Activated T-cell treated with anti-CD3 and anti-CD28 coated beads for 1 hour (primary cell): Measurements from ENCODE around the gene CAMKK1.
A peak's percentile ranks its signal among the peaks of the same experiment; 100 is the strongest.

ENCODE experiments used
- DNase-seq: peaks from one replicate; pipeline ENCODE4 v3.0.0-alpha.2; 2020; ENCODE audit warnings: low read depth

Gene CAMKK1

DNA sequence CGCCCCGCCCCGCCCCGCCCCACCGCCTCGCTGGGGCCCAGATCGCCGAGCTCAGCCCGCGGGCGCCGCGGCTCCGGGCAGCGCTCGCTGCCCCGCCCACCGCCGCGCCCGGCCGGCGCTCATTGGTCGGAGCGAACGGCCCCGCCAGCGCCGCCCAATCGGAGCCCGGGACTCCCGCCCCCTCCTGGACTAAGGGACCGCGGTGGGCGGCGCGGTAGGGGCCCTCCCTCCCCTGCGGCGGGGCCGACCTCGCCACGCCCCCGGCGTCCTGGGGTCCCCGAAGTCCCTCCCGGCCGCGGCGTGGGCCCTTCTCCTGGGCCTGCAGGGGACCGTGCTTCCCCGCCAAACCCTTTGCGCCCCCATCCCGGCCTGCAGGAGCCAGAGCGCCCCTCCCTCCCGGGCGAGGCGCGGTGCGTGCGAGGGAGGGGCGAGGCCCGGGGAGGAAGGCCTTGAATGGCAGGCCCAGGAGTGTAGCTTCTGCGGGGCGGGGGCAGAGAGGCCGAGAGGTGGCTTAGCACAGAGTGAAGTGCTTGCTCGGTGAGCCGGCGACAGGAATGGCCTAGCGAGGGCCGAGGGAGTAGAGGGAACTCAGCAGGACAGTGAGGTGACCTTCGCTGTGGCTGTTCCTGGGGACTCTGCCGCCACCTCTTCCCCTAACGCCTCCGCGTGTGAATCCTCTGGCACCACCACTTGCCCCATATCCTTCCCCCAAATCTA lies at the start of gene CAMKK1:
TSS of gene CAMKK1 (minus strand) at position 51 of the 717 bp plus-strand sequence. CDS start 7,366 bp downstream, outside the sequence.
- peak; percentile 81 for DNase-seq

DNA sequence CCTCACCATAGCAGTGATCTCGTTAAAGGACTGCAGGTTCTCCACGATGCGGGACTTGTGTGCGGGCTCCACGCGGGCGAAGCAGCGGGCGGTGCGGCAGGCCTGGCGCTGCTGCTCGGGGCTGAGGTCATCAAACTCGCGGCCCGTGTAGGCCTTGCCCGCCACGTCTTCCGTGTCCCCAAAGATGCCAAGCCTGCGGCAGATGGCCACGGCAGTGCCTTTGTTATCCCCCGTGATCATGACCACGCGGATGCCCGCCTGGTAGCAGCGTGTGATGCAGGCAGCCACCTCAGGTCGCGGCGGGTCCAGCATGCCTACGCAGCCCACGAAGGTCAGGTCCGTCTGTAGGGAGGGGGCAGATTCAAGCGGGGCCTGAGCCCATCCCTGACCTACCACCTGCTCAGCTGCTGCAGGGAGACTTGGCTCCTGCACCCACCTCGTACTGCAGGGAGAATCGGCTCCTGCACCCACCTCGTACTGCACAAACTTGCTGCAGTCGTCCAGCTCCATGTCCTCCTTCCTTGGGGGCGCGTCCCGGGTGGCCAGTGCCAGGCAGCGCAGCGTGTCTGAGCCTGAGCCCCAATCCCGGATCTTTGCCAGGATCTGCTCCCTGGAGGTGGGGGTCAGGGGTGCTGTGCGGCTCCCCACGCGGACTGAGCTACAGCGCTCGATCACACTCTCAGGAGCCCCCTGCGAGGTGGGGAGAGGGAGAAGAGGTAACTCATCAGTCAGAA lies 48.3 kb upstream of the CAMKK1 start:
- no peak for DNase-seq

DNA sequence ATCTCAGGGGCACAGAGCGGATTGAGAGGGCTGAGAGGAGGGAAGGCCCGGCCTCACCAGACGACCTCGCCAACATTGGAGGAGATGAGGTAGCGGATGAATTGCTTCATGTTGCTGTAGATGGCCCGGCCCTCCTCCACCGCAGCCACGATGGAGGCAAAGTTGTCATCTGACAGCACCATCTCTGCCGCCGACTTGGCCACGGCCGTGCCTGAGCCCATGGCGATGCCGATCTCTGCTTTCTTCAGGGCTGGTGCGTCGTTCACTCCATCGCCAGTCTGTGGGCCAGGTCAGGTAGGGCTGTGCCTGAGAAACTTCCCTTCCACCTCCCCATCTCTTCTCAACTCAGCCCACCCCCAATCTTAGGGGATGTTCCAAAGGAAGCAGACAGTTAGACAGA lies 44.5 kb upstream of the CAMKK1 start:
- no peak for DNase-seq

DNA sequence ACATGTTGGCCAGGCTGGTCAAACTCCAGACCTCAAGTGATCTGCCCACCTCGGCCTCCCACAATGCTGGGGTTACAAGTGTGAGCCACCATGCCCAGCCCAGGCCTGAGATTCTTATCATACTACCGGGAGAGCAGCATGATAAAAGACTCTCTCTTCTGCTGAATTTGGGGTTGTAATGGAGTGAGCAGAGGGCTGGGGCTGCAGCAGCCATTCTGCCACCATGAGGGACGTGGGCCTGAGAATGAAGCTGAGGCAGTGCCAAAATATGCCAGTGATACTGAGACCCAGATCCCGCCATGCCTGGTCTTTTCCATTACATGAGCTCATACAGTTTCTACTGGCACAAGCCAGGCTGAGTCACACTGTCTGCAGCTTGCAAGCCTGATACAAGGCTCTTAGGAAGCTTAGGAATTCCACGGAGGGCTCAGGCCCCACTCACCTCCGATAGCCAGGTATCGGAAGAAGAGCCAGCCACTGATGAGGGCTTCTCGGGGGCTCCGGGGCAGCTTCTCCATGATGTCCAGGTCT lies 43.0 kb upstream of the CAMKK1 start:
- DNase-seq, result no peak

DNA sequence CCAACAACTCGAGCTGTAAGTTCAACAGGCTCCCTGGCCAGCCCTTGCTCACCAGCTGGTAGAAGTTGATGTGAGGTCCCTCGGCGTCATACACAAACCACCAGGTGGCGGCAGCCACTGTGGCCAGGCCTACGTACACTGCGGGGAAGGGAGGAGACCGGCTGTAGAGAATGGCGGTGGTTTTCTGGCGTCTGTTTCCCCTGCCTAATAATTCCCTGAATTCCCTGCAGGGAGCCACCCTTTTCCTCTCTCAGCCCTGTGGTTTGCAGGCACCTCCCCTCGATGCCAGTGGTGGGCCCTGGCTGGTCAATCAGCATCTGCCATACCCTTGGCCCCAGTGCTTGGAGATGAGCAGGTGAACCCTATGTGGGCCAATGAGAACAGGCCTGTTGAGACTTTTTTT lies 42.3 kb upstream of the CAMKK1 start:
- DNase-seq, result peak; percentile 21

DNA sequence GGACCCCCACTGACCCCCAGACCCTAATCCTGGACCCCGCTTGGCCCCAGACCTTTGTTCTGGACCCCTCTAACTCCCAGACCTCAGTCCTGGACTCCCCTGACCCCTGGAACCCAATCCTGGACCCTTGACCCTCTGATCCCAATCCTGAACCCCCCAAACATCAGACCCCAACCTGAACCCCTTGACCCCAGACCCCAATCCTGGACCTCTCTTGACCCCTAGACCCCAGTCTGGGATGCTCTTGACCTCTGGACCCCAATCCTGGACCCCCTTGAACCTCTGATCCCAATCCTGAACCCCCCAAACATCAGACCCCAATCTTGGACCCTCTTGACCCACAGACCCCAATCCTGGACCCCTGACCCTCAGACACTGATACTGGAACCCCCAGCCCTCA lies 36.9 kb upstream of the CAMKK1 start:
- no peak for DNase-seq

DNA sequence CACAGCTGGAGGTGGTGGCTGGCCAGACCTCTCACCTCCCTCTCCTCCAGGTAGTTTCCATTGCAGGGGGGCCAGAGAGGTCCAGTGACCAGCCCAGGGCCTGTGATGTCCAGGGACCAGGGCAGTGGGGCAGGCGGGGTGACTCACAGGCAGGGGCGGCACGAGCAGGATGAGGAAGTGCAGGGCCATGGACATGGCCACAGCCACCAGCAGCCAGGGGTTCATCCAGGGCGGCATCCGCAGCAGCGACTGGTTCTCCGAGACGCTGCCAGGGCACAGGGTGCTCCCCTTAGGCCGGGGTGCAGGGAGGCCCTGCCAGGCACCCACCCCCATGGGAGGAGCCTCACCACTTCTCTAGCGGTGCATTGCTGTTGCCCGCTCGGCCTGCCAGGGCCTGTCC lies 36.3 kb upstream of the CAMKK1 start:
- DNase-seq, result no peak

DNA sequence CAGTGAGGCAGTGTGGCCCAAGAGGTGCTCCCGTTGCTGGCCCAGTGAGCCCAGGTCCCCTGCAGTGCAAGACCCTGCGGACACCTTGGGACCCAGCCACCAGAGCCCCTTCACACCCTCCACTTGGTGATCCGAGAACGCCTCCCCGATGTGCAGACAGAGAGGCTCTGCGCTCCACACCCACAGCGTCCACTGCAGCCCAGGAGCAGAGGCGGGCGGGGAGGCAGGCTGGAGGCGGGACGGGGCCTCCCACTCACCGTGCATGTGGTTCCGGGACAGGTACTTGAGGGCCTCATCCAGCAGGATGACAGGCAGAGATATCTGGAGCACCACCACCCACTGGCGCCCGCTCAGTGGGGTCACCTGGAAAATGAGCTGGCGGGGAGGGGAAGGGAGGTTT lies 35.6 kb upstream of the CAMKK1 start:
- DNase-seq, result no peak

DNA sequence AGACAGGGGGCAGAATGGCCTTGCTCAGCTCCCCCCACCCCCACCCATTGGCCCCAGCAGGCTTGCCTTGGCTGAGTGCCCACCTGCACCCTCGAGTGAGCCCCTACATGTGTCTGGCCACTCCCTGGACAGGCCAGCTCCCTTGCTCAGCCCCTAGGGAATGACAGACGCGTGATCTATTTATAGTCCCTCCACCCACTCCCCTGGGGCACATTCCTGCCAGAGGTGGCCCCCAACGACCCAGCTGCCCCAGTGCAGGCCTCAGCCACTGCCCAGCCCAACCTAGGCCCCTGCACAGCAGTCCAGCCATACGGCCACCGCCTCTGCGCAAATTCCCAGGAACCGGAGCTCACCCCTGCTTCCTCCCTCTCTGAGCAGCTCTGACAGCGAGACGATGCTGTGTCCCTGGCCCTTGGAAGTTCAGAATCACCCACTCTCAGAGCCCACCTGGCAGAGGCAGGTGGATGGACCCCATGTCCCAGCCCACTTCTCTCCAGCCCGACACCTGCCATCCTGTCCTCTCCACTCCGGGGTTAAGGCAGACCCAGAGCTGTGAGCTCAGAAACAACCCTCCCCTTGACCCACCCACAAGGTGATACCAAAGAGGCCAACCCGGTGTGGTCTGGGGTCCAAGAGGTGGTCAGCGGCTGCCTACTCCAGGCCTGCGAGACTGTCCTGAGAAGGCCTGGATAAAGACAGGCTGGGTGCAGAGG lies 34.9 kb upstream of the CAMKK1 start:
- no peak for DNase-seq

DNA sequence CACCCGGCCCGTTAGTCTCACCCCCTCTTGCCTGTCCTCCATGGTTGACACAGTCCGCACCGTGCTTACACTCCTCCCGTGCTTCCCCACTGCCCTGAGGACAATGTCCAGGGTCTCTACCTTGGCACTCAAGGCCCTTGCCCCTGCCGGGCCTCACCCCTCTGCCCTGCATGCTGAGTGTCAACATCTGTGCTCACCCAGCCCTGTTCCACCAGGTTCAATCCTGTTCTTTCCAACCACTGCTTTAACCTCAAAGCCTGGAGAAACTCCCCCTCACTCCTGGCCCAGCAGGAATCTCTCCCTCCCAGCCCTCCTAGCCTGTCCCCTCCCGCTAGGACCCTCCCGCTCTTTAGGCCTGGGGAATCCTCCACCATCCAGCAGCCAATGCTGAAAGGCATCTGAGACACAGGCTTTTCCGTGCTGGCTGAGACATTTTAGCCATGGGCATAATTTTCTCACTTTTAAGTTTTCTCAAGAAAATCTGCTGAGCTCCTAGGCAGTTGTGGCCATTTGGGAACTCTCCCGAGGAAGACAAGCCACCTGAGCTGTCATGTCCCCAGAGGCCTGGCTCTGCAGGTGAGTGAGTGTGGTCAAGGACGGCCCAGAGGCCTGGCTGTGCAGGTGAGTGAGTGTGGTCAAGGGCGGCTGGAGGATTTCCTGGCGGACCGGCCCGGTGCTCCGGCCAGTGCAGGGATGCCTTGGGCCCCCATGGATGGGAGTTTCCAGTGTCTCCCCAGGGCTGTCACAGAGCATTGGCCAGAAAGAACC lies 34.2 kb upstream of the CAMKK1 start:
- no peak for DNase-seq

DNA sequence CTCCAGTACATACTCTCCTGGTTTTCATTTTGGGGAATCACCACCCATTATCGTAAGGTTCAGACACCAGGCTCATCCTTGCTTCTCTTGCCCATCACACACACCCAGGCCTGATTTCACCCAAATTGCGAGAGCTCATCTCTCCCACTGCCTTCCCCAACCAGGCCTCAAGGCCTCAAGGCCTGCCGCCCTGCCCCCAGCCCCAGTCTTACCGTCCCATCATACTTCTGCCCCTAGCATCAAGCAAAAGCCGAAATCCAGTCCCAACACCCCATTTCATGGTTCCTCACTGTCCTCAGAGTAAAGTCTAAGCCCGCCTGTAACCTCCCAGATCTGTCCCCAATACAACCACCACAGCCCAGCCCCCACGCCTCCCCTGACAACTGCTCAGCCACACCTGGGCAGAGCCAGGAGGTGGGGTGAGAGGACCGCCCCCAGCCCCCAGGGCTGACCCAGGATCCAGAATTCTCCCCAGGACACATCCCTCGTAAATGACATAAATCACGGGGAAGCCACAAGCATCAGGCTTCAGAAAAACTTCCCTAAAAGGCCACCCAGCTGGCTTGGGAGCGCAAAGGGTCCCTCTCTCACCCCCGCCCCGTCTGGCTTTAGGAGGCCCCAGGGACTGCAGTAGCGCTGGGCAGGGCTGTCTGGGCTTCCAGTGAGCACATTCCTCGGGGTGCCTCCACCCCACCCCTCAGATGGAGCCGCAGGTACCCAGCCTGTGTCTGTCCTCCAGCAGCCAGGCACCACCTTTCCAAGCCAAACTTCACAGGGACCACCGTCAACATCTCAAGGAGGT lies 33.0 kb upstream of the CAMKK1 start:
- DNase-seq, result no peak

DNA sequence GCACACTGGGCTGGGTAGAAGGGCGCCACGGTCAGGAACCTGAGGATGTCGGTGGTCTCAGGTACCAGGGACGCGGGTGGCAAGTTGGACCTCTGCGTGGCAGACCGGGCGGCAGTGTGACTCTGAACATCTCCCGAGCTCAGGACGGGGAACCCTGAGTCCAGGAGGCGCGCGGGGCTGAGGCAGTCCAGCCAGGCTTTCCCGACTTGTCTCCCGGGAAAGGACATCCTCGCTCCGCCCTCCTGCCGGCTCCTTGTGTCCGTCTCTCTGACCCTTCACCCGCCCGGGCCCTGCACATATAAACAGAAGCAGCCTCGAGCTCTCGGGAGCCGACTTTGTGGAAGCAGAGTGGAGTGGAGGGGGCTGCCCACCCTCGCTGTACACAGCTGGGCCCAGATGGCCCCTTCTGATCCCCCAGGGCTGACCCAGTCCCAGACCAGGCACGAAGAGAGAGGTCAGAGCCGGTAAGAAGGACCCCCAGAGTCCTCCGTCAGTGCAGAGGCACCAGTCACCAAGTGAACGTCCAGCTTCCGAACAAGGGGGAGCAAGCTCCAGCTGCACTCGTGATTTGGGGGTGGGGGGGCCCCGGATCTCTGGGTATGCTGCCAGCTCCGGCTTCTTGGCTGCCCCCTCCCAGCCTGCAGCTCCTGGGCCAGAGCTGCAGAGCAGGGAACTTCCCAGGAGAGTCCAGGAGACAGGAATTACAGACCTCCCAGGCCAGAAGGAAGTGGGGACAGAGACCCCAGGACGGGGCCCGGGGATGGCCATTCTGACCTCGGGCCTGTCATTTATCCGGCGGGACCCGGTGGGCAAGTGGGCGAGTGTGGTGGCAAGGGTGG lies 31.9 kb upstream of the CAMKK1 start:
- DNase-seq, result no peak

DNA sequence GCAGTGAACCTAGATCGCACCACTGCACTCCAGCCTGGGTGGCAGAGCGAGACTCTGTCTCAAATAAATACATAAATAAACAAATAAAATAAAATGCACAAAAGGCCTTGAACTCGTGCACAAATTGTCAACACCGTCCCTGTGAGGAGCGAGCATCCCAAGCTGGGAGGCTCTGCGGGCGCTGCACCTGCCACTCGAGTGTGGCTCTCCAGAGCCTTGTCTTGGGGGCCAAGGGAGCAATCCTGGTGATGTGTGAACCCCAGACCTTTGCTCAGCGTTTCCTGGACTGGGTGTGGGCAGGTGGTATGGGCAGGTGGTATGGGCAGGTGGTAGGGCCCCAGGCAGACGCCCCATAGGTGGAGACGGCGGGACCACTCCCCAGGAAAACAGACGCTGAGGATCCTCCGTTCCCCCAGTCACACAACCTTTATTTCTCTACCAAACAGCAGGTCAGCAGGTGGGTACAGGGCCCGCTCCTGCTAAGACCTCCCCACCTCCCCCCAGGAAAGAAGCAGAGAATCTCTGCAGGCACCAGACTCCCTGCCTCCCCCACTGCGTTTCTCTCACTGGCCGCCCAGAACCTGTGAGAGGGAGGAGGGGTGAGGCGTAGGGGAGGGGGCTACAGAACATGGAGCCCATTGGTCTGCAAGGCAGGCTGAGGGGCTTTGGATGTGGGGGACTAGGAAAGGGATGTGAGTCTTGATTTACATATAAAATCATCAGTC lies 30.8 kb upstream of the CAMKK1 start:
- no peak for DNase-seq

DNA sequence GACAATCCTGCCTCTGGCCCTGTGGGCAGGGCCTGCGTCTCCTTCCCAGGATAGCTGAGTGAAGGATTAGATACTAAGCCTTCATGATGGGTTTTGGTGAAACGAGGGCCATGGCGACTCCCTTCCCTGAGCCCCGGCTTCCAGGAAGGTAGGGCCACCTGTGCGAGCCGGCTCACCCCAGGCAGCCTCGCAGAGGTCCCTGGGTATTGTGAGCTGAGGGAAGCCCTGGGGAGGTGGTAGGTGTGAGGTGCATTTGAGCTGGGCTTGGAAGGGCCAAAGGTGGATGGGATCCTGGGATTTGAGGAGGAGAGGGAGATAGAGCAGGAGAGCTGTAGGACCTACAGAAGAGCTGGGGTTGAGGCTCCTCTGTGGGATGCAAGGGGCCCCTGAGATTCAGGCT lies 29.9 kb upstream of the CAMKK1 start:
- DNase-seq, result no peak

DNA sequence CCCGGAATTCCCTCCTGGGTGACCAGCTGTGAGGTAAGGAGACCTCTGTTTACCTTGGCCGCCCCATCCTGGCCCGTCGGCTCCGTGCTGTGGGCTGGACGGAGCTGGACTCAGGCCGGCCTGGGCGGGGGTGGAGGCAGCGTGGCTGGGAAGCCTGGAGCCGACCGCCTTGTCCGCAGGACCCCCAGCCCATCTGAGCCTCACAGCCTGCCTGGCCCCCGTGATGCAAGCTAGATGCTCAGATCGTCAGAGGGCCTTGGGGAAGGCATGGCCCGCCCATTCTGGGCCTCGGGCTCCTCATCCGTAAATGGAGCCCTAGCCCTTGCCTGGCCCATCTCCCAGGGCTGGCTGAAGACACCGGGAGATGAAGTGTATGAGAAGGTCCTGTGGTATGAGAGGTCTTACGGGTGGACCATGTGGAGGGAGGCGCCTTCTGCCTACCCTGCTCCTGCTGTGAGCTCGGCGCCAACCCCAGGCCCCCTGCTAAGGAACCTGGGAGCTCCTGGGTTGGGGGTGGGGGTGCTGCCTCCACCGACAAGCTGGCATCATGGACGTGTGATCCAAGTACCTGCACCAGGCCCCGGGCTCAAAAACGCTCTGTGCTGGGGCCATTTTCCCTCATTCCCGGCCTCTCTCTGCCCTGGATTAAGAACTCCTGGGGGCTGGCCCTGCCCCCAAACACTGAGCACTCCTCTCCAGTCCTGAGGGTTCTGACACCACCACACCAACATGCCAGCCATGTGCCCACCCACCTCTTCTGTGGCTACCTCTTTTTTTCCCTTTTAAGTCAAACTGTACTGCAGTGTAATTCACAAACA lies 28.9 kb upstream of the CAMKK1 start:
- DNase-seq, result no peak

DNA sequence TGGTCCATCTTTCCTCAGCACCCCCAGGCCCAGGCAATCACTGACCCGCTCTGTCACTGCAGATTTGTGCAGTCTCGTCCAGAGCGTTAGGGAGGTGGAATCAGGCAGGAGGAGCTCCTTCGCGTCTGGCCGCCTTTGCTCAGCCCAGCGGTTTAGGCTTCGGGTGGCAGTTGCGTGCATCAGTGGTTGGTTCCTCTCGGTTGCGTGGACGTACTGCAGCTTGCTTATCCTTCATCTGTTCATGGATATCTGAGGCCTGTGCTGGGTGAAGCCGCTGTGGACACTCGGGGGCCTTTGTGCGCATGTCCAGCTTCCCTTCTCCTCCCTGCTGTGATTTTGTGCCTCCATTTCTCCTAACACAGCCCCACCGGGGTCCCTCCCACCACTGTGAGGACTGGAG lies 28.2 kb upstream of the CAMKK1 start:
- no peak for DNase-seq

DNA sequence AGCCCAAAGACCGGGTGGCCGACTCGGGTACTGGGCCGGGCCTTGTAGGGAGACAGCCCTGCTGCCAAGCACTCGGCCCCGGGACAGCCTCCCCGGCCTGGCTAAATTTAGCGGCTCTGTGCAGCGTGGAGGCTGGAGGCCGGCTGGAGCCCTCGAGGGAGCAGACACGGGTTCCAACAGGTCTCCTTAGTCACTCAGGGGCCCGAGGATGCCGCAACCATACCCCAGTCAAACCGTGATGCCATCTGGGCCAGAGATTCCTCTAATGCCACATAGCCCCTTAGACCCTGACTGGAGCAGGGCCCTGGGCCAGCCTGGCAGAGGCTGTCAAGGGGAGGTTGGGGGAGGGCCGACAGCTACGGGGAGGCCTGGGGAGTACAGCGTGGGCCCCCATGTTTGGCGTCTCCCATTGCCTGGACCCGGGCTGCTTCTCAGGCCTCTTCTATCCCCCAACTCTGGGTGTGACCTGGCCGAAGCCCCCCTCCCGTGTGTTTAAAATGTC lies 26.3 kb upstream of the CAMKK1 start:
- no peak for DNase-seq

DNA sequence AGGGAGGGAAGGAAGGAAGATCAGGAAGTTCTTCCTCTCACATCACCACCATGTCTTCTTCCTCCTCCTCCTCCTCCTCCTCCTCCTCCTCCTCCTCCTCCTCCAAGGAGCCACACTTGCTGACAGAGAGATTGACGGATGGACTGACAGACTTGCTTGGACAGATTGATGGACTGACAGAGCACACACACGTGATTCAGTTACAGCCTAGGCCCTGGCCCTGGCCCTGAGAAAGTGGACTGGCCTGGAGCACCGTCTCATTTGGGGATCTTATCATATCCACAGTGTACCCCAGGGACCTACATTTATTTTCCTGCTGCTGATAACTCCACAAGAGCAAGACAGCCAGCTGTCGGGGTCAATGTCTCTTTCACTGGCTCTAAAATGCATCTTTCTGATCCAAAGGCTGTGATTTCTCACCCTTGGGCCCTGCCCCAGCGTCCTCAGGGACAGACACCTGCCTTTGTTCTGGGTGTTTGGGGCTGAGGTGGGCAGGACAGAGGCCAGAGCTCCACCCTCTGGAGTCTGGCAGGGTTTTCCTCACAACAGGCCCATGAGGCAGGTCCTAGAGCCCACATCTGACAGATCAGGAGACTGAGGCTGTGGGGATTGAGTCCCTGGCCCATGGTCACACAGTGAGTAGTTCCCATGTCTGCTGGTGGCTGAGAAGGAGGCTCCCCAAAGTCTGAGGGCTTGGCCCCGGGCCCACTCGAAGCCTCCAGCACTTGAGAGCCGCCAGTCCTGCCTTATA lies 25.7 kb upstream of the CAMKK1 start:
- DNase-seq, result no peak
